SK-N-MC (cell line): Measurements from ENCODE around the gene MYO10.

Source experiments
- EZH2 ChIP-seq: fragments of 200-600 bp; sonication (generic); IDR thresholded peaks from one replicate; pipeline ENCODE4 v1.6.1; 2017; ENCODE audit warnings: antibody characterized with exemption
- POLR2AphosphoS5 ChIP-seq: IDR thresholded peaks from 2 replicates; pipeline ENCODE4 v1.6.1; 2012; ENCODE audit warnings: mild to moderate bottlenecking, low read depth, low read length, borderline replicate concordance

DNA sequence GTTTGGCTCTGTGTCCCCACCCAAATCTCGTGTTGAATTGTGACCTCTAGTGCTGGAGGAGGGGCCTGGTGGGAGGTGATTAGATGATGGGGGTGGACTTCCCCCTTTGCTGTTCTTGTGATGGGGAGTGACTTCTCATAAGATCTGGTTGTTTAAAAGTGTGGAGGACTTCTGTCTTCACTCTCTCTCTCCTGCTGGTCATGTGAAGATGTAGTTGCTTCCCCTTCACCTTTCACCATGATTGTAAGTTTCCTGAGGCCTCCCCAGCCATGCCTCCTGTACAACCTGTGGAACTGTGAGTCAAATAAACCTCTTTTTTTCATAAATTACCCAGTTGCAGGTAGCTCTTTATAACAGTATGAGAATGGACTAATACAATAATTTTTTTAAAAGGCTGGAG lies 10.6 kb upstream of the MYO10 start:
- no peak for TF ChIP-seq POLR2AphosphoS5
- no peak for TF ChIP-seq EZH2
